GM18861 (cell line): ENCODE measurements around the gene CDKAL1.

Experiments used
- ATAC-seq: cut with Tn5 transposase; IDR thresholded peaks from one replicate; pipeline ENCODE4 v1.9.1; 2021; ENCODE audit not compliant: unreplicated experiment

The CDKAL1 gene

GRCh38 chr6:20789162-20789561, 254.9 kb downstream of the CDKAL1 start:
- ATAC-seq, result no peak

GRCh38 chr6:20790032-20790791, 256.0 kb downstream of the CDKAL1 start:
- ATAC-seq, result no peak

GRCh38 chr6:20791074-20791473, 256.8 kb downstream of the CDKAL1 start:
- no peak for ATAC-seq

GRCh38 chr6:20791944-20792343, 257.7 kb downstream of the CDKAL1 start:
- no peak for ATAC-seq

GRCh38 chr6:20793174-20793573, 258.9 kb downstream of the CDKAL1 start:
- no peak for ATAC-seq

GRCh38 chr6:20797597-20797996, 263.3 kb downstream of the CDKAL1 start:
- ATAC-seq, result no peak

- ATAC-seq, result no peak
Observed at GRCh38 chr6:20800229-20800628, 266.0 kb downstream of the CDKAL1 start.

GRCh38 chr6:20800653-20801052, 266.4 kb downstream of the CDKAL1 start:
- ATAC-seq, result no peak

- ATAC-seq, result no peak
Observed at GRCh38 chr6:20801595-20801994, 267.3 kb downstream of the CDKAL1 start.

- no peak for ATAC-seq
Observed at GRCh38 chr6:20802596-20802995, 268.3 kb downstream of the CDKAL1 start.

GRCh38 chr6:20805021-20805420, 270.8 kb downstream of the CDKAL1 start:
- peak; percentile 59 for ATAC-seq

- ATAC-seq, result no peak
Observed at GRCh38 chr6:20806669-20807068, 272.4 kb downstream of the CDKAL1 start.

GRCh38 chr6:20808439-20808838, 274.2 kb downstream of the CDKAL1 start:
- no peak for ATAC-seq

- ATAC-seq, result no peak
Observed at GRCh38 chr6:20808924-20809323, 274.7 kb downstream of the CDKAL1 start.

GRCh38 chr6:20810727-20811108, 276.5 kb downstream of the CDKAL1 start:
- ATAC-seq, result no peak

- no peak for ATAC-seq
Observed at GRCh38 chr6:20811109-20811761, 277.0 kb downstream of the CDKAL1 start.

GRCh38 chr6:20812776-20813175, 278.5 kb downstream of the CDKAL1 start:
- no peak for ATAC-seq

- ATAC-seq, result no peak
Observed at GRCh38 chr6:20814494-20814893, 280.2 kb downstream of the CDKAL1 start.

- no peak for ATAC-seq
Observed at GRCh38 chr6:20816126-20816525, 281.9 kb downstream of the CDKAL1 start.

- ATAC-seq, result no peak
Observed at GRCh38 chr6:20817806-20818320, 283.6 kb downstream of the CDKAL1 start.

GRCh38 chr6:20819774-20820400, 285.6 kb downstream of the CDKAL1 start:
- ATAC-seq, result no peak

GRCh38 chr6:20826378-20826777, 292.1 kb downstream of the CDKAL1 start:
- no peak for ATAC-seq
